NCI-H2081 (cell line): ENCODE measurements around the gene AFMID.
"Not testable (repeated sequence)": the region's sequence is repeated elsewhere in the genome, so short reads cannot be mapped to it uniquely, and the experiment has no call there.

ENCODE experiments used
- DNase-seq, 2 experiments: peaks; one replicate each; lab custom pipeline; 2025; lab: John Stamatoyannopoulos, UW

Gene AFMID

DNA sequence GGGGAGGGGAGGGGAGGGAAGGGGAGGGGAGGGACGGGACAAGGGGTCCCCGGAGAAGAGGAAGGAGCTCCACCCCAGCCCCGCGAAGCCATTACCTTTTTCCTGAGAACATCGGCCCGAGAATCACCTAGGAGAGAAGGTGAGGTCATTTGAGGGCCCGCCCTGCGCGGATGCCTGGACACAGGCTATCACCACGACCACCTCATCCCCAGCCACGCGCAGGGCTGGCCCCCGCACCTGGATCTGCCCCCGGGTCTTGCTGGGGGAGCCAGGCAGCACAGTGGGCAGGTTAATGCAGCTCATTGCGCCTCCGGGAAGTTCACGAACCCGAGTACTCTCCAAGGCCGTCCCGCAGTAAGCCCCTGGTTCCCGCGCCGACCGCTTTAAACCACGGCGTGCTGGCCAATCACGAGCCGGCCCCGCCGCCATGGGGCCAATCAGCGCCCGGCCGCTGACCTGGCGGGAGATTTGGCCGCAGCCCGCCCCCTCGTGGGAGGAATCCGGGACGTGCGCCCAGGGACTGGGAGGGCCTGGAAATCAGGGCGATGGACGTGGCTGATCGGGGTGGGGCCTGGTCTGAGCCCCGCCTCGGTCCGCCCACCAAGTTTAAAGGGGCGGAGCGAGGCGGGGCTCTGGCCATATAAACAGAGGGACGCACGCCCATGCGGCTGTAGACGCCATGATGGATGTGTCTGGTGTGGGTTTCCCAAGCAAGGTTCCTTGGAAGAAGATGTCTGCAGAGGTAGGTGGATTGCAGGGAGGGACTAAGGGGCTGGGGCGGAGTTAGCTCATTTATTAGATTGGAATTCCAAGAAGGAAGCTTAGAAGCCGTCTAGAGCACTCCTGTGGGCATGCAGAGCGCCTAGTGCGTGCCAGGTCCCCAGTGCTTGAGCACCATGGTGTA is at the start of gene AFMID, which contains the start of gene TK1:
AFMID (plus strand) TSS at position 671 of the 904 bp plus-strand sequence; CDS start at position 680, 9 bp downstream.
TK1 (minus strand) TSS at position 361 of the 904 bp plus-strand sequence; CDS start at position 303, 58 bp downstream.
- peak; percentile 97 to 98 for DNase-seq

DNA sequence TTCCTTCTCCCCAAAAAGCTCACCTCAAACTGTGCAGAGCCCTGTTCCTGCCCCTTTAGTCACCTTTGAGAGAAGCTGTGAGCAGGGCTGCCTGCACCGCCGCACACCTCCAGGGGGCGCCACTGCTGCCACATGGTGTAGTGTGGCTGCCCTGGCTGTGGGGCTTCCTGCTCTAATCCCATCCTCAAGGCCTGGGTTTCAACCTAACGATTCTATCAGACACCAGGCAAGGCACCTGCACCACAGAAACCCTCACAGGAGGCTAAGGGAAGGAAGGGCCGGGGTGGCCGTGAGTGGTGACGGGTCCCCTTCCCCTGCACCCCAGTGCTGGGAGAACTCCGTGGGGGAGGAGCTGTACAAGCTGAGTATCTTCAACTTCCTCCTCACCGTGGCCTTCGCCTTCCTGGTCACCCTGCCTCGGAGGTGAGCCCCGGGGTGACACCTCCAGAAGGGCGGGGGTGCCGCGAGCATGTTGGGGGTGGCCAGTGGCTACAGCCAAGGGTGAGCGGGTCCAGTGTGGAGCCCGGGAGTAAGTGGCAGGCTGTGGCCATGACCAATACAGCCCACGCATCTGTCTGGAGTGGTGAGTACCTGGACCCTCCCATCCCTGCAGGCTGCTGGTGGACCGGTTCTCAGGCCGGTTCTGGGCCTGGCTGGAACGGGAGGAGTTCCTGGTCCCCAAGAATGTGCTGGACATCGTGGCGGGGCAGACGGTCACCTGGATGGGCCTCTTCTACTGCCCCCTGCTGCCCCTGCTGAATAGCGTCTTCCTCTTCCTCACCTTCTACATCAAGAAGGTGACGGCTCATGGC is 49.6 kb upstream of the AFMID start:
- no peak for DNase-seq

DNA sequence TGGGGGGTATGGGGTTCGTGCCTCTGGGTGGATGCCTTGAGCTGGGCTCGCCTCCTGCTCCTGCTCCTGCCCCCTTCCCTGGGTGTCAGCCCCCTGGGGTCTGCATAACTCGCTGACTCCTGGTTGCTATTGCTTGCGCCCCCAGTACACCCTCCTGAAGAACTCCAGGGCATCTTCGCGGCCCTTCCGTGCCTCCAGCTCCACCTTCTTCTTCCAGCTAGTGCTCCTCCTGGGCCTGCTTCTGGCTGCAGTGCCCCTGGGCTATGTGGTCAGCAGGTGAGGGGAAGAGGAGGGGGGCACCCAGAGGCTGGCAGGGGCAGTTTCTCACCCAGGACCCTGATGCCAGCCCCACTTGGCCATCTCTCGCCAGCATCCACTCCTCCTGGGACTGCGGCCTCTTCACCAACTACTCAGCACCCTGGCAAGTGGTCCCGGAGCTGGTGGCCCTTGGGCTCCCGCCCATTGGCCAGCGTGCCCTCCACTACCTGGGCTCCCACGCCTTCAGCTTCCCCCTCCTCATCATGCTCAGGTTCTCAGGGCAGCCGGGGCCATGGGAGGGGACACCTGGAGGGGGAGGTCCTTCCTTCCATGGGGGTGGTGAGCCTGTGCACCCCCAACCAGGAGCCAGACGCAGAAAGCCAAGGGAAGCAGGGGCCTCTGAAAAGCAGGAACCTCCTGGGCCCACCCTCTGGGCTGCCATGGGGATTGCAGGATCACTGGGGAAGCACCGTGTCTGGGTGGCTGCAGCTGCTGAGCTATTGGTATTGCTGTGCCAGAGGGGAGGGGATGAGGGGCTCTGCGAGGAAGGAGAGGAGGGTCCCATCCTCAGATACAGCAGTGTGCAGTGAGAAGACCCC is 48.7 kb upstream of the AFMID start:
- no peak for DNase-seq

DNA sequence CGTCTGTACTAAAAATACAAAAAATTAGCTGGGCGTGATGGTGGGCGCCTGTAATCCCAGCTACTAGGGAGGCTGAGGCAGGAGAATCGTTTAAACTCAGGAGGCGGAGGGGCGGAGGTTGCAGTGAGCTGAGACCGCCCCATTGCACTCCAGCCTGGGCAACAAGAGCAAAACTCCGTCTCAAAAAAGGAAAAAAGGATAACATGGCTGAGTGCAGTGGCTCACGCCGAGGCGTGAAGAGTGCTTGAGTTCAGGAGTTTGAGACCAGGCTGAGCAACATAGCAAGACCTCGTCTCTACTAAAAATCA is 47.3 kb upstream of the AFMID start:
- not testable (repeated sequence) for DNase-seq

- DNase-seq, result peak; percentile 64 to 82
Observed at GRCh38 chr17:78140169-78141051, 46.8 kb upstream of the AFMID start.

- no peak for DNase-seq
Observed at GRCh38 chr17:78141437-78142118, 45.6 kb upstream of the AFMID start.

DNA sequence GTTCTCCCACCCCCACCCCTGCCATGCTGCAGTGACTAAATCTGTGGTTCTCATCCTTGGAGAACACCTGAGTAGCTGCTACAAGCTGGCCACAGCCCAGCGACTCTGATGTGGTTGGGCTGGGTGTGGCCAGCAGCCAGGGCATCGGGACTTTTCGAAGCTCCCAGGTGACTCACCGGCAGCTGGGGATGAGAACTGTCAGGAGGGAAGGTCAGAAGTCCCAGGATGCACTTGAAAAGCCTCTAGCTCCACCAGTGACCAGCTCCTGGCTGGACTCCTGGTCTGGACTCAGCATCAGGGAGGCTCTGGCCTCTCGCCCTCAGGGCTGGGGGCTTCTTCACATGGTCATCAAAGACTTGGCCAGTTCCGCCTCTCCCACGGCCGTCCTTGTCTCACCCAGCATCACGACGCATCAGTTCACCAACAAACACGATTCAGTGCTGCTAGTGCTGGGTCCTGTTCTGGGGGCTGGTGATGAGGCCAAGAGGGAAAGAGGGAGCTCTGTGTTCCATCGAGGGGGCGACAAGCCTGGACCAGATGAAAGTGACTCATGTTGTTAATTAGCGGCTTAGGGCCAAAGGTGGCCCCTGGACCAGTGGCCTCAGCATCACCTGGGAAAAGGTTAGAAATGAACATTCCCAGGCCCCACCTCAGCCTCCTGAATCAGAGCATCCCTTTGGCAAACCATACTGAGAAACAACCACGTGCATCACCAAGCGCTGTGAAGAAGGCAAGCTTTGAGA is 44.9 kb upstream of the AFMID start:
- DNase-seq, result no peak

GRCh38 chr17:78143214-78144146 is 43.7 kb upstream of the AFMID start:
- no peak for DNase-seq

DNA sequence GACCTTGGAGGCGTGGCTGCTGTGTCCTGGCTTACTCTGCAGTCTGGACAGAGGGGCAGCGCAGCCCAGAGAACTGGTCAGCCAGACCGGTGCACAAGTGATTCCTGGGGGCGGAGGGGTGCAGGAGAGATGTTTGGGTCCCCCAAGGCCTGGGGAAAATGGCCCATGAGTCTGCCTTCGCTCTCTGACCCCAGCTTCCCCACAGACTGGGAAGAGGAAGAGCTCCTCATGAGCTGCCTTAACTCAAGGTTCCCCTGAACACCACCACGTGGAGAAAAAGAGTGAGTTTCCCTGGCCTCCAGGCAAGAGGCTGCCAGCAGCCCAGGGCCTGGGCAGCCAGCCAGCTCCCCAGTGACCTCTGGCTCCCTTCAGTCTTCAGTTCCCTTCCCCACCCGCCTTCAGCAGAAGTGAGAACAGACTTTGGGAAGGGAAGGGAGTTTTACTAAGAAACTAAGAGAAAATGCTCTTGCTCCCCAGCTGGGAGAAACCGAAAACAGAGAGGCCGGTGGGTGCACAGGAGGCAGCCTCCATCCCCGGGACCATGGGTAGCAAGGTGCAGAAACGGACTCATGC is 42.9 kb upstream of the AFMID start:
- DNase-seq, result no peak

DNA sequence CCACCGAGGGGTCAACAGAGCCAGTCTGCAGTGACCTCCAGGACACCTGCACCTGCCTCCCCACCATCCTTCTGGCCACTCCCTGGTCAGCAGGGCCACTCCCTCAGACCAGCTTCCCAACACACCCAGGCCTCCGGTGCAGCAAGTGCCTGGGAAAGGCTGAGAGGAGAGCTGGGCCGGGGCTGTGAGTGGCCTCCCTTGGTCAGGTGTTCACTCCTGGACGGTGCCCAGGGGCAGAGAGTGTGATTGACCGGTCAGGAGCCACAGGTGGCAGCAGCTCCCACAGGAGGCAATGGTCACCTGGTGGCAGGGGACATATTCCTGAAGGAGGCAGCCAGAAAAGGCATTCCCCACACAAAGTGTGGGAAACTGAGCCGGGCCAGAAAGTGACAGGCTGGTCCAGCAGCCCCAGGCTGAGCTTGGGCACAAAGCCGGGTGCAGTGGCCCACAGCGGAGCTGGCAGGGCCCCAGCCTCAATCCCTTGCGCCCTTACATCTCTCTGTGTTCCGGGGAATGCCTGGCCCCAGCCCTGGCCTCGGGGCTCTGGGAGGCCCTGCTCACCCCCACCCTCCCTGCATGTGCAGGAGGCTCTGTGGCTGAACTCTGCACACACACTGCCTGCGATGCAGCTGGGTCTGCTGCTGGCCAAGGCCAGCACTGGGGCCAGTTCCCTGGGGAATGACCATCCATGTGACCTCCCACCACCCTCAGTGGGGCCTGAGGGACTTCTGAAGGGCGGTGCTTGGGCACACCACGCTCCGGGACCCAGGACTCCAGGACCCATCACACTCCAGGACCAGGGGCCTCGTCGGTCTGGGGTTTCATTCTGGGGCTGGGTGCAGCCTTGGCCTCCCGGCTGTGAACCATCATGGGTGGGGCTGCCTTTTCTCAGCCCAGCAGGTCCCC is 42.2 kb upstream of the AFMID start:
- no peak for DNase-seq

DNA sequence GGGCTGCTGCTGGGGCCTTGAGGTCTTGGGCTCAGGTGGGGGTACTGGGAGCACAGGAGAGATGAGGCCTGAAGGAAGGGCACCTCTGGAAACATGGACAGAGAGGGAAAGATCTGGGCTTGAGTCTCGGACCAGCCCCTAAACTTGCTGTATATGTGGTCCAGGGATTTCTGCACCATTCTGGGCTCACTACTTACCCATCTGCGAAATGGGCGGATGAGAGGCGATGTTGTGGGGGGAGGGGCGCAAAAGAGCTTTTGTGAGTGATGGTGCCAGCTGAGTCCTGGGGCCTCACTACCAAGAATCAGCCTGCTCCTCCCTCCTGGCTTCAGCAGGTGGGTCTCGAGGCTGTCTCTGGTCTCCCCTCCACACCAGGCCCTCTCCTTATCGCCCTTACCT is 40.7 kb upstream of the AFMID start:
- DNase-seq, result no peak

- DNase-seq, result no peak
Observed at GRCh38 chr17:78146881-78147280, 40.3 kb upstream of the AFMID start.

DNA sequence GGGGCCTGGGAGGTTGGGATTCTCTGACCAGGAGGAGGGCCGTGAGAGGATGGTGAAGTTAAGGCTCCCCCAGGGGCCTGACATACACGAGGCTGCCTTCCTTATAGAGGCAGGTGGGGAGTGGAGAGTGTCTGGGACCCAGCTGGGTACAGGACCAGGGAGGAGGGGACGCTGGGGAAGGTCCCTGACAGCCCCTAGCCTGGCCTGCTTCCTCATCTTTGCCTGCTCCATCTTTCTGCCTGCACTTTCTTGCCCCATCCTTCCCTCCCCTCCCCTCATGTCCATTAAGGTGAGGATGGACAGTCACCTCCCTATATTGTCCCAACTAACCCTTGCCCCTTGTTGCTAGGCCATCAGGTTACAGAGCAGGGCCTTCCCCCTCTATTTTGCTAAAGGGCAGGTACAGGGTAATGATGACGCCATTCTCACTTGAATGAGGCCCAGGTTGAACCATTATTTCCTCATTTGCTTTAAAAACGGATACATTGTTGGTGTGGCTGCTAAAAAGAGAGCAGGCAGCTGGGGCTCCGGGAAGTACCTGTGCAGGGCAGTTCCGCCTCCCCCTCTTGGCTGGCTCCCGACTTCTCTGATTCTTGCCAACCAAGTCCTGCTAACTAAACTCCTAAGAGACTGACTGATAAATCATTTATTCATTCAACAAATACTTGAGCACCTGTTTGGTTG is 39.7 kb upstream of the AFMID start:
- DNase-seq, result no peak

DNA sequence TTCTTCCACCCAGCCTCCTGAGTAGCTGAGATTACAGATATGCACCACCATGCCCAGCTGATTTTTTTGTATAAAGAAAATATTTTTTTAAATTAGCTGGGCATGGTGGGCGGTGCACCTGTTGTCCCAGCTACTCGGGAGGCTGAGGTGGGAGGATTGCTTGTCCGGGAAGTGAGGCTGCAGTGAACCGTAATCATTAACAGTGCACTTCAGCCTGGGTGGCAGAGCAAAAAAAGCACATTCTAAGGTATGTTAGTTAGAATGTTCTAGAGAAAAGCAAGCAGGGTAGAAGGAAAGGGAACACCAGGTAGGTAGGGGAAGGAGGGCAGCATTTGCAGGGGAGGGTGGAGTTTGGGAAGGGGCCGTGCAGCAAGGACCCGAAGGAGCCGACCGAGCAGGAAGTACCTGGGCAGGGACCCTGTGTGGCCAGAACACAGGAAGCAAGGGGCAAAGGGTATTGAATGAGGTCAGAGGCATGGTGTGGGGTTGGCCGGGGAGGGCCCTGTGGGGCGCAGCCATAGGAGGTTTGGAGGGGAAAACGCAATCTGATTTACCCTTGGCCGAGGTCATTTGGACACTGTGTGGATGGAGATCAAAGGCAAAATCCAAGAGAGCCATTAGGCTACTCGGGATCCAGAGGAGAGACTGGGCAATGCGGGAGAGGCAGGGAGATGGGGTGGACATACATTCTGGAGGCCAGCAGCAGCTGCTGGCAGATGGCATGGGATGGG is 38.7 kb upstream of the AFMID start:
- DNase-seq, result no peak

GRCh38 chr17:78151514-78152008 is 35.6 kb upstream of the AFMID start:
- no peak for DNase-seq
